BLaER1 treated with 17β-estradiol and CSF1 and Interleukin-3, amounts not matched to agents 10 nM and 100 nM (cell line): Measurements from ENCODE around the gene NFYC.
"Not testable (repeated sequence)": the region's sequence is repeated elsewhere in the genome, so short reads cannot be mapped to it uniquely, and the experiment has no call there.

Experiments used
- H3K27ac ChIP-seq, 11 experiments: shearing (Covaris generic); formaldehyde crosslinking; 2 replicates each; pipeline ENCODE4 v1.8.1; 2022
- H3K27me3 ChIP-seq, 11 experiments: shearing (Covaris generic); formaldehyde crosslinking; 2 replicates each; pipeline ENCODE4 v1.8.1; 2022
- H3K36me3 ChIP-seq, 11 experiments: shearing (Covaris generic); formaldehyde crosslinking; 2 replicates each; pipeline ENCODE4 v1.8.1; 2022
- H3K4me1 ChIP-seq, 10 experiments: shearing (Covaris generic); formaldehyde crosslinking; 2 replicates each; pipeline ENCODE4 v1.8.1; 2022
- H3K4me2 ChIP-seq, 11 experiments: shearing (Covaris generic); formaldehyde crosslinking; 2 replicates each; pipeline ENCODE4 v1.8.1; 2022
- H3K4me3 ChIP-seq, 10 experiments: shearing (Covaris generic); formaldehyde crosslinking; 2 replicates each; pipeline ENCODE4 v1.8.1; 2022
- H3K9ac ChIP-seq, 11 experiments: shearing (Covaris generic); formaldehyde crosslinking; 2 replicates each; pipeline ENCODE4 v1.8.1; 2022
- H3K9me3 ChIP-seq, 11 experiments: shearing (Covaris generic); formaldehyde crosslinking; replicated peaks in 1 of 11; 2 replicates each; pipeline ENCODE4 v1.8.1; 2022
- H4K20me1 ChIP-seq, 11 experiments: shearing (Covaris generic); formaldehyde crosslinking; 2 replicates each; pipeline ENCODE4 v1.8.1; 2022
- Cebpa-rat ChIP-seq, 11 experiments: shearing (Covaris generic); IDR thresholded peaks; 2 replicates each; pipeline ENCODE4 v1.8.1; 2022

Gene NFYC

DNA sequence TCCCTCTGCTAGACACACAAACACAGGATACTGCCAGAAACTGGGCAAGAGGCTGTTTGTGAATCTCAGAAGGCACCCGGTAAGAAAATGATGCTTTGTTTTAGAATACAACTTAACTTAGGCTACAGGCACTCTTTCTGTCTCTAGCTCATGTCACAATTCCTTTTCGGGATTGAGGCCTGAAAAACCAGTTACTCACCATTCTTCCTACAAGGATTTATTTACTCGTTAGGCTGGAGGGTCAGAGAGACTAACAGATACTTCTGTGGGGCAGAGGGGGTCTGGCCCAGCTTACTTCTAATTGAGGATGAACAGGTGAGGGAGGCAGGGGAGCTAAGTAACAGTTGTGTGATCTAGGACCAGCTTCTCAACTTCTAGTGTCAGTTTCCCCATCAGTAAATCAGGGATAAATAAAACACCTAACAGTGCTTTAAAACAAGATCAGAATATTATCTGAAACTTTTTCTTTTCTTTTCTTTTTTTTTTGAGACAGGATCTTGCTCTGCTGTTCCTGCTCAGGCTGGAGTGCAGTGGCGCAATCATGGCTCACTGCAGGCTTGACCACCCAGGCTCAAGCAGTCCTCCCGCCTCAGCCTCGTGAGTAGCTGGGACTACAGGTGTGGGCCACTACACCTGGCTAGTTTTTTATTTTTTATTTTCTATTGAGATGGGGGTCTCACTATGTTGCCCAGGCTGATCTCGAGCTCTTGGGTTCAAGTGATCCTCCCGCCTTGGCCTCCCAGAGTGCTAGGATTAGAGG lies 31.9 kb downstream of the NFYC start:
- Histone ChIP-seq H4K20me1 (peaks cover 9 to 91% (median 41%) of the 10 kb centered on the region in 11 experiments; a peak in 13 of 22 replicates), H3K36me3 (peaks cover 3 to 20% (median 14%) of the 10 kb centered on the region in 11 experiments; a peak in 13 of 22 replicates), H3K4me3 (no peak overlapping the region), H3K9me3 (no peaks in the 10 kb centered on the region), H3K27me3 (no peaks in the 10 kb centered on the region), H3K4me2 (no peak overlapping the region), H3K4me1 (peaks cover 0 to 10% (median 3%) of the 10 kb centered on the region in 10 experiments; a peak in 5 of 20 replicates), H3K27ac (no peak overlapping the region), H3K9ac (0 out of 22 replicates have a peak overlapping the region, but pooled peaks of 1 of the 11 experiments have one; percentile 1)
- no peak for TF ChIP-seq Cebpa-rat (IDR thresholded peaks at IDR 0.05)

DNA sequence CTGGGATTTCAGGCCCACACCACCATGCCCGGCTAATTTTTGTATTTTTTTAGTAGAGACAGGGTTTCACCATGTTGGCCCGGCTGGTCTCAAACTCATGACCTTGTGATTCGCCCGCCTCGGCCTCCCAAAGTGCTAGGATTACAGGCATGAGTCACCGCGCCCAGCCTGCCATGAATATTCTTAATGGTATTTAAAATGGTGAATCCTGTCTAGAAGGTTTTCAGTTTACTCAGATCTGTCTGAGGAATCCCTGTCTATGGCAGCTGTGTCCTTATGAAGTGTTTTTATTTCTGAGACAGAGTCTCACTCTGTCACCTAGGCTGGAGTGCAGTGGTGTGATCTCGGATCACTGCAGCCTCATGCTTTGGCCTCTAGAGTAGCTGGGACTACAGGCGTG lies 36.2 kb downstream of the NFYC start:
- not testable (repeated sequence) for H3K9ac ChIP-seq, H3K27ac ChIP-seq, H3K27me3 ChIP-seq, H3K9me3 ChIP-seq, H3K4me3 ChIP-seq, H3K4me2 ChIP-seq
- Histone ChIP-seq H3K4me1 (peaks cover 5 to 20% (median 14%) of the 10 kb centered on the region in 10 experiments; a peak in 18 of 20 replicates), H3K36me3 (peaks cover 3 to 23% (median 14%) of the 10 kb centered on the region in 11 experiments; a peak in 17 of 22 replicates), H4K20me1 (peaks cover 15 to 95% (median 63%) of the 10 kb centered on the region in 11 experiments; a peak in 16 of 22 replicates)

DNA sequence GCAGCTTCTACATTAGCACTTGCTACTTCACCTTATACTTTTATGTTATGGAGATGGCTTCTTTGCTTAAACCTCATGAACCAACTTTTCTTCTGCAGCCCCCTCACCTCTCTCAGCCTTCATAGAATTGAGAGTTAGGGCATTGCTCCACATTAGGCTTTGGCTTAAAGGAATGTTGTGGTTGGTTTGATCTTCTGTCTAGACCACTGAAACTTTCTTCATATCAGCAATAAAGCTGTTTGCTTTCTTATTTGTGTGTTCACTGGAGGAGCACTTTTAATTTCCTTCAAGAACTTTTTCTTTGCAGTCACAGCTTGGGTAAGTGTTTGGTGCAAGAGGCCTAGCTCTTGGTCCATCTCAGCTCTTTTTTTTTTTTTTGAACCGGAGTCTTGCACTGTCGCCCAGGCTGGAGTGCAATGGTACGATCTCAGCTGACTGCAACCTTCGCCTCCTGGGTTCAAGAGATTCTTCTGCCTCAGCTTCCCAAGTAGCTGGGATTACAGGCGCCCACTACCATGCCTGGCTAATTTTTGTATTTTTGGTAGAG lies 37.9 kb downstream of the NFYC start:
- H3K9me3 ChIP-seq, H3K4me3 ChIP-seq, H3K27me3 ChIP-seq, H3K9ac ChIP-seq: not testable (repeated sequence)
- peak in 3 of 11 experiments; percentile 16 to 65 (median 47); a peak in 3 of 22 replicates for TF ChIP-seq Cebpa-rat (IDR thresholded peaks at IDR 0.05)
- H4K20me1 ChIP-seq, result peaks cover 17 to 92% (median 65%) of the 10 kb centered on the region in 11 experiments; a peak in 17 of 22 replicates
- H3K27ac ChIP-seq, result peak overlapping the region in 1 of 11 experiments; percentile 45; a peak in 1 of 22 replicates
- peaks cover 0 to 14% (median 3%) of the 10 kb centered on the region in 11 experiments; a peak in 7 of 22 replicates for H3K36me3 ChIP-seq
- H3K4me1 ChIP-seq, result peaks cover 5 to 24% (median 15%) of the 10 kb centered on the region in 10 experiments; a peak in 18 of 20 replicates
- peak overlapping the region in 6 of 11 experiments; percentile 1 to 40 (median 14); a peak in 7 of 22 replicates for H3K4me2 ChIP-seq

DNA sequence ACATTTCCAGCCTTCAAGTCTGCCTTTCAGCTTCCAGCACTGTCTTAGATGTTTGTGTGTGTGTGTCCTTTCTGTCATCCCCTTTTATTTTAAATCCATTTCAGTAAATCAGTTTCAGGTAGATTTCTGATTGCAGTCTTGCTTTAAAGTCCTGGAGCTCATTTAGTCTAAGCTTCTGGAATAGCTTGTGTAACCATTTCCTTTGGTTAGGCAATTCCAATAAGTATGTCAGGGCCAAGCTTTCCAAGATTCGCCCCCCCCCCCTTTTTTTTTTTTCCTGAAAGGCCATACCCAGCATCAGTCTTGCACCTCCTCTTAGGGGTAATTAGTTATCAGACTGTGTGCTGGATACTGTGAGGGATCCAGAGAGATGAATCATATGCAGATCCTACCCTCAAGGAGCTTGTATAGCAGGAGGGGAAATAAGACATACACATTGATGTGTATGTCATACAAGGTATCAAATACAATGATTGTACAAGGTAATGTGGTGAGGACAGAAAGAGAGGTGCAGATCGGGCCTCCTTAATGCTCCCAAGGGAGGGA lies 41.3 kb downstream of the NFYC start:
- Histone ChIP-seq H3K4me2 (peak overlapping the region in 2 of 11 experiments; percentile 12 to 24; a peak in 2 of 22 replicates), H3K4me3 (no peak overlapping the region), H3K9me3 (peaks cover 0 to 5% (median 0%) of the 10 kb centered on the region in 11 experiments; a peak in 2 of 22 replicates), H3K36me3 (peaks cover 0 to 19% (median 4%) of the 10 kb centered on the region in 11 experiments; a peak in 9 of 22 replicates), H3K27ac (no peak overlapping the region), H4K20me1 (peaks cover 21 to 88% (median 52%) of the 10 kb centered on the region in 11 experiments; a peak in 17 of 22 replicates), H3K4me1 (peaks cover 13 to 24% (median 16%) of the 10 kb centered on the region in 10 experiments; a peak in 19 of 20 replicates), H3K9ac (no peak overlapping the region), H3K27me3 (no peaks in the 10 kb centered on the region)
- TF ChIP-seq Cebpa-rat (IDR thresholded peaks at IDR 0.05), result no peak

DNA sequence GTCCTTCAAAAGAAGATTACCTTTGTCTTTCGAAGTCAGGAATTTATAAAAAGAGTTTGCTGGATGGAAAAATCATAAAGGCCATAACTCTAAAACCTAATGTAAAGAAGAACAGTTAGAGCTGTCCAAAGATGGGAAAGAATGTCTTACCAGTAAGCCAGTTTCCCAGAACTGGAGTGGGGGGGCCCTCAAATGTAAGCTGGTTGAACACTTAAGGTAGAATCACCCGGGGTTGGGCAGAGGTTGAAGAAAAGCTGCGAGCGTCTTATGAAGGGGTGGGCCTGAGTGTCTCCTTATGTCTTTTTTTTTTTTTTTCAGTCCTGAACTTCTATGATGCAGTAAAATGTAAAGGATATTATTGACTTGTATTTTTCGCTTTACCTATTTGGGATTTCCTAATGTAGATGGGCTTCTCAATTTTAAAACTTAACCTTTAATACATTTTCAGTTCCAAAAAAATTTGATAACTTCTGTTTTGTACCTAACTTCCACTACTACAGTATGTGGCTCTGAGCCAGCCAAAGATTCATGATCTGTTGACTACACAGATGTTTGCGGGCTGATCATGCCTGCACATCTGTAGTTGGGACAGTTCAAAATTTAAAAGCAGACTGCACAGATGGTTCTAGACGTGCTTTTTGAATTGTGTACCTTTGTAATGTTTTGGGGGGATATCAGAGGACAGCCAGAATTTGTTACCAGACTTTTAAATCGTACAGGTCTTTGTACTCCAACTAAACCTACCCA lies 43.6 kb downstream of the NFYC start:
- Histone ChIP-seq H3K4me1 (peaks cover 0 to 21% (median 5%) of the 10 kb centered on the region in 10 experiments; a peak in 9 of 20 replicates), H3K4me2 (no peak overlapping the region), H4K20me1 (peaks cover 15 to 78% (median 29%) of the 10 kb centered on the region in 11 experiments; a peak in 17 of 22 replicates), H3K27me3 (no peaks in the 10 kb centered on the region), H3K9me3 (peaks cover 0 to 5% (median 0%) of the 10 kb centered on the region in 11 experiments; a peak in 2 of 22 replicates), H3K27ac (no peak overlapping the region), H3K9ac (no peak overlapping the region), H3K4me3 (no peak overlapping the region), H3K36me3 (peaks cover 15 to 36% (median 24%) of the 10 kb centered on the region in 11 experiments)
- no peak for TF ChIP-seq Cebpa-rat (IDR thresholded peaks at IDR 0.05)

DNA sequence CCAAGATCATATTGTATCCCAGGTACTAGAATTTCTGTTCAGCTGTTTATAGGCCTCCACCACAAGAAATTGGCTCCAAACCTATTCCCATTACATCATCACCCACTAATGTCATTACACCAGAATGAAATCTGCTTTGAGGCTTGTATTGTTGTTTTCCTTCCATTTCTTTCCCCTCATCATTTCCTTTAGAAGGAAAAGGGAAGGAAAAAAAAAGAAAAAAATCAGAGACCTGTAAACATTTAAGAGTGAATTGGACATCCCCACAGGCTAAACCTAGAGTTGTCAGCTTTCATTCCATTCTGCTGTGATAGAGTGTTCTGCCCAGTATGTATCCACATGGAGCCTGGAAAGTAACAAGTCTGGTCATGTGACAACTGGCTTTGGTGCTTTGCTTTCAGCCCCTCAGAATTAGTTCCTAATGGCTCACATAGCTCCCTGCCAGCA lies 44.6 kb downstream of the NFYC start:
- no peak for TF ChIP-seq Cebpa-rat (IDR thresholded peaks at IDR 0.05)
- peaks cover 24 to 40% (median 33%) of the 10 kb centered on the region in 11 experiments for H3K36me3 ChIP-seq
- H3K9me3 ChIP-seq, result peaks cover 0 to 5% (median 0%) of the 10 kb centered on the region in 11 experiments; a peak in 2 of 22 replicates
- H3K9ac ChIP-seq, result no peak overlapping the region
- H4K20me1 ChIP-seq, result peaks cover 11 to 78% (median 21%) of the 10 kb centered on the region in 11 experiments; a peak in 16 of 22 replicates
- peaks cover 0 to 21% (median 5%) of the 10 kb centered on the region in 10 experiments; a peak in 8 of 20 replicates for H3K4me1 ChIP-seq
- H3K4me3 ChIP-seq, result no peak overlapping the region
- H3K27me3 ChIP-seq, result no peaks in the 10 kb centered on the region
- no peak overlapping the region for H3K27ac ChIP-seq
- H3K4me2 ChIP-seq, result no peak overlapping the region

DNA sequence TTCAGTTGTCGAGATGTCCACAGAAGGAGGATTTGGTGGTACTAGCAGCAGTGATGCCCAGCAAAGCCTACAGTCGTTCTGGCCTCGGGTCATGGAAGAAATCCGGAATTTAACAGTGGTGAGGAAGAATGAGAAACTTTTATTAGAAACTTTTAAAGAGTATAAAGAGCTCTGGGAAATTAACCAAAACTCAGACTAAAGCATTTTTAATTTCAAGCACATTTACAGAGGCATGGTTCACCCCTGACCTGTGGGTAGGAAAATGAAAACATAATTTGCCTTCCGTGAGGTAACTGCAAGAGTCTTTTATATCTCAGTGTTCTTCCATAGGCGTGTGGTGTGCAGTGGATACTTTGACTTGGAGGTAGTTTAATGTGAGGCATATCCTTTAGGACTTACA lies 47.3 kb downstream of the NFYC start:
- TF ChIP-seq Cebpa-rat (IDR thresholded peaks at IDR 0.05), result no peak
- H3K9ac ChIP-seq, result no peak overlapping the region
- no peak overlapping the region for H3K4me3 ChIP-seq
- no peaks in the 10 kb centered on the region for H3K27me3 ChIP-seq
- H3K36me3 ChIP-seq, result peaks cover 48 to 62% (median 57%) of the 10 kb centered on the region in 11 experiments
- H3K9me3 ChIP-seq, result peaks cover 0 to 5% (median 0%) of the 10 kb centered on the region in 11 experiments; a peak in 2 of 22 replicates
- no peak overlapping the region for H3K27ac ChIP-seq
- no peak overlapping the region for H3K4me2 ChIP-seq
- H4K20me1 ChIP-seq, result peaks cover 0 to 80% (median 12%) of the 10 kb centered on the region in 11 experiments; a peak in 12 of 22 replicates
- H3K4me1 ChIP-seq, result peaks cover 0 to 23% (median 2%) of the 10 kb centered on the region in 10 experiments; a peak in 6 of 20 replicates

DNA sequence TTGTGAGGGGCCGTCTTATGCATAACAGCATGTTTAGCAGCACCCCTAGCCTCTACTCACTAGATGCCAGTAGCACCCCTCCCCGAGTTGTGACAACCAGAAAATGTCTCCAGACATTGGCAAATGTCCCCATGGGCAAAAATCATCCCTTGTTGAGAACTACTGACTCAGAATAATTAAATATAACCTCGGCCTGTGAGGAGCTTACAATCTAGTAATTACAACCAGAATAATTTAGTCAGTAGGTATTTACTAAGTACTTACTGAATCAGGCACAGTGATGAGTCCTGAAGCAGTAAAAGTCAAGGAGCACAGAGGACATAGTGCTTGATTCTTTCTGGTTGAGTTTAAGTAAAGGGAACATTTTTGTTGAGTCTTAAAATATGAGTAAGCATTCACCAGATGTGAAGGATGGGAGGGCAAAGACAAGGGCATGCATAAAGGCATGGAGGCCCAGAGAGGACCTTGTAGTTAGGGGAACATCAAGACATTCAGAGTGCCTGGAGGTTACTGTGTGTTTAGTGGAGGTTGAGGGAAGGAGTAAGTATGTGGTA lies 48.0 kb downstream of the NFYC start:
- peaks cover 0 to 23% (median 2%) of the 10 kb centered on the region in 10 experiments; a peak in 6 of 20 replicates for H3K4me1 ChIP-seq
- no peak overlapping the region for H3K9ac ChIP-seq
- H3K36me3 ChIP-seq, result peaks cover 54 to 69% (median 63%) of the 10 kb centered on the region in 11 experiments
- H3K4me3 ChIP-seq, result no peak overlapping the region
- H4K20me1 ChIP-seq, result peaks cover 0 to 83% (median 11%) of the 10 kb centered on the region in 11 experiments; a peak in 10 of 22 replicates
- H3K27me3 ChIP-seq, result no peaks in the 10 kb centered on the region
- no peak overlapping the region for H3K4me2 ChIP-seq
- H3K27ac ChIP-seq, result no peak overlapping the region
- no peak for TF ChIP-seq Cebpa-rat (IDR thresholded peaks at IDR 0.05)
- peaks cover 0 to 5% (median 0%) of the 10 kb centered on the region in 11 experiments; a peak in 2 of 22 replicates for H3K9me3 ChIP-seq
